CD4-positive, alpha-beta T cell treated with Interleukin-15 for 1 hour (primary cell): Measurements from ENCODE around the gene ATP1A1.

Source experiments
- DNase-seq: peaks from one replicate; pipeline ENCODE4 v3.0.0-alpha.2; 2020

ATP1A1 gene

DNA sequence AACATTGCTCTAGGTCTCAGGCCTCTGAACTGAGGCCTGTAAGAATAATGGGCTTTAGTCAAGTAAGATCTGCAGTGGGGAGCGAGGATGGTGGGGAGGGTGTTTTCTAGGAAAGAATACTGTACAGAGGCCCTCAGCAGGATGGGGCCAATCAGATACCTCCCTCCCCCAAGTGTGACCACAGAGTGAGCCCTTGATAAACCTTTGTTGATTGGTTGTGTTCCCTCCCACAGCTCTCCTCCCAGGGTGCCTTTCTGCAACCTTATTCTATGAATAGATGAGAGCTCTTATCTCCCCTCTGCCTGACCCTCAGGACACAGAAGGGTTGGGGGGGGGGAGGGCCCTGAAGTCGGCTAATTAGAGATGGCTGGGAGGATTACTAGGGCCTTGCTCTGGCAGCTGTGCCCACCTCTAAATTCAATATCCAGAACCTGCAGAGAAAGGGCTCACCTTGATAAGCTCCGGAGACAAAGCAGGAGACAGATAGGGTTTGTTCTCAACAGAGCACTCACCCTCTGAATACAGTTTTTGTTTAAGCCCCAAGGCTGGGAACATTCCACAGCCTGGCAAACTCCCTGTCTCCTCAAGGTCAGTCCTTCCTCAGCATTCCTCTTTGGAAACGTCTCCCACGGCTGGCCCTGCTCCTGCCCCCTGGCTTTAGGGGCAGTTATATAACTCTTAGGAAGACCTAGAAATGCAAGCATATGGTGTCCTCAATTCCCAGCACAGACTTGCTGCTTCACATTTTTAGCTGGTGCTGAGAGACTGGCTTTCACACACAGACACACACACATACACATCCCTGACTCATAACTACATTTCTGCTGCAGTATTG, 42.9 kb downstream of the ATP1A1 start:
- DNase-seq: no peak

GRCh38 chr1:116416854-116417513, 43.9 kb downstream of the ATP1A1 start:
- no peak for DNase-seq

DNA sequence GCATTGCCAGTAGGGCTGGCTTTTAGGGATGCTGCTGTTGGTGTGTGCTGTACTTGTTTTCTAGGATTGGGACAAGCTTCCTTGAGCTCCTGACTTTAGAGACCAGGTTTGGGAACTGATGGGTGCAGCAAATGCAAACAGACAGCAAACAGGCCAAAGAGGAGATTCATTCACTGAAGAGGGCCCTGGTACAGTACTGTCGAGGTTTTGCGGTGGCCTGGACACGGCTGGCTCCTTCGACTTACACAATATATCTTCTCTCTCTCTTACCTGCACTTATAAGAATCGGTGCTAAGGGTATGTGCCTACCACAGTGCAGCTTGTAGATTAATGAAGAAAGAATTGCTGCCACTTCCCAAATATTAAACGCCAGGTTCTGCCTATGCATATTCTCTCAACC, 44.6 kb downstream of the ATP1A1 start:
- no peak for DNase-seq

- DNase-seq: peak; percentile 85
Observed at GRCh38 chr1:116418091-116418830, 45.2 kb downstream of the ATP1A1 start.

DNA sequence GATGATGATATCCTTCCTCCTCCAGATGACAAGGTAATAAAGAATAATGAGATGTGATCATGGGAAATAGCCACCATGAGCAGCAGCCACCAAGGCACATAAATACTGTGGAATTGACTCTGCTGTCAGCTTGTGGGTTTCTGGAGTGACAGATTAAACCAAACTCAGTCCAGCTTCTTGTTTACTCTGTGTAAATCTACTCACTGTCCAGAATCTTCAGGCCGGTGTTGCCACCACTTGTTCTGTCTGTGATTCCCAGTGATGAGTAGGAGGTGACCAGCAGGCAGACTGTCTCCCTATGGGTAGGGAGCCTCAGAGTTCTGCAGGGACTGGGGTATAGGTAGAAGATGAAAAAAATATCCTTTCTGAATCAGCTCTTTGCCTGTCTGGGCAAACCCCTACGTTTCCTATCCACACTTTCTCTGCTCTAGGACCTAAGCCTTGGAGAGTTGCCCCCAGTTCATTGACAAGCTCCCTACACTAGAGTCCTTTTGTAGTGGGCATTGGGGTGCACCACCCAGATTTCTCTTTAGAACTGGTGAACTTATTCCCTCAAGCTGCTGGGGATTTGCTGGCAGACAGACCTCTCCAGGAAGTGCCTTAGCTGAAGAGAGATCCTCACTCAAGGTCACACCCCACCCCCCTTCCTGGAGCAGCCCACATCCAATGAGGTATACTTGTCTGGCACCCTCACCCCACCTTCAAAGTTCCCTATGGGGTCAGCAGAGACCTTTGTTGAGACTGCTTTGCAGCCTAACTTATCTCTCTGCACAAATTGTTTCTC, 47.6 kb downstream of the ATP1A1 start:
- DNase-seq: no peak

DNA sequence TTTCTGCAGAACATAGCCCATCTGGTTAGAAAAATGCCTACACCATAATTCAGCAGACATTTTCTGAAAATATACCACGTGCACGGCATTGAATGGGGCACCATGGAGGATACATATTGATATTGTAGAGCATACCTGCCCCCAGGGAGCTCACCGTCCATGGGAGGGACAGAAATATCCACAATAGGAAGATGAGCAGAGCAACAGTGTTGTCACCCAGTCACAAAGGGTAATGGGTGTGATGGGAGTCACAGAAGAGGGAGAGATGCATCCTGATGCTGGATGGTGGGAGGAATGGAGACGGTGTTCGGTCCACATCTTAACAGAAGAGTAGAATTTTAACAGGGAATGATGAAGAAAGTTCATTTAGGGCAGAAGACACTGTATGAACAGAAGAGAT, 51.4 kb downstream of the ATP1A1 start:
- DNase-seq: no peak

- no peak for DNase-seq
Observed at GRCh38 chr1:116424863-116425262, 51.8 kb downstream of the ATP1A1 start.

- DNase-seq: no peak
Observed at GRCh38 chr1:116425987-116426386, 52.9 kb downstream of the ATP1A1 start.

DNA sequence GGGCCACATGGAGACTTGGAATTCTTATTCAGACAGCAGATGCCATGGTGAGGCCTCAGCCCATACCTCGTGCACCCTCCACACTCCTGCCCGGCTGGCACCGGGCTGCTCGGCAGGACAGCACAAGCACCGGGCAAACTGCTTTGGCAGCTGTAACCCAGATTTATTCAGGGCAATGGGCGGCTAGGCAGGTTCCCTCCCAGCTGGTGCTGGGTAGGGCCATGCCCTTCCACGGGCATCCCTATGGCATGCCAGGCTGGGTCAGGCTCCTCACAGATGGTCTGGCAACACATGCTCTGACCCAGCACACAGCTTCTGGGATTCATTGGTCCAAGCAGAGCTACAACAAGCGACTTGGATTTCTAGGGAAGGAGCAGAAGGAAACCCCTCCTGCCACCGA, 53.4 kb downstream of the ATP1A1 start:
- DNase-seq: no peak

DNA sequence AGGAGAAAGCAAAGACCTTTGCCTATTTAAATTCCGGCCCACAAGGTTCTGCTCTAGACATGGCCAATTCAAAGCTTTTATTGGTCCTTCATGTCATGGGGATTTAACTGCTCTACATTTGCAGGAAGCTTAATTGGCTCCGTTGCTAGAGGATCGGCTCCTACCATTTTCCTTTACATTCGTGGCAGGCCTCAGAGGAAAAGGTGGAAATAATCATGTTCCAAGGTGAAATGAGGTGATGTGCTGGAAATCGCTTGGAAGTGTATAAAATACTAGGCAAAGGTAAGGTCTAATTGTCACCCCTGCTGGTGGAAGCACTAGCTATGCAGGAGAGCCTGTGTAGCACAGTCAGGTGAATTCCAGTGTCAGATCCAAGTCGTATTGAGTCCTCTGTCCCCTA, 55.5 kb downstream of the ATP1A1 start:
- DNase-seq: no peak

GRCh38 chr1:116429821-116430374, 56.9 kb downstream of the ATP1A1 start:
- DNase-seq: no peak

DNA sequence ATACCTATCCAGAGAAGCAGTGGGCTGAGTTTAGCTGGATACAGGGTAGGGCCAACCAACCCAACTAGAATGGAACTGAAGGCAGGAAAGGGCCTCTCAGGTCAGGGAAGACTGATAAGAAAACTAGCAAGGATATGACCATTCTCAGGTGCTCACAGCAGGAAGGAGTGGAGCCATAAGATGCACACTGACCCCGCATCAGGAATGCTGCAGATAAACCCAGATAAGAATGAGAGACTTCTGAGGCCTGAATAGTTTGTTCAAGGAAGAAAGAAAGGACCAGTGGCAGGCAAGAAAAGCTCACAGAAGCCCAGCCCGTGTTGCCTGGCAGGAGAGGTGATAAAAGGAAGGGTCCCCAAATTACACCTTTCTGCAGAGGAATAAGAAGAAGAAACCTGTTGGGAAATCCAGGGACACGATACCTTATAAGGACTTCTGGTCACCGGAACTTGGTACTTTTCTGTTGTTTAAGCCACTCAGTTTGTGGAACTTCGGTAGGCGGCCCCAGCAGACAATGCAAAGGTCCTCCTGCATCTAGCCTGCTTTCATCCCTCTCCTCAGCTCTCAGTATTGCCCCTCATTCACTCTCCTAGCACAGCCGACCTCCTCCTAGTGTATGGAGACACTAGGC, 58.9 kb downstream of the ATP1A1 start:
- no peak for DNase-seq

DNA sequence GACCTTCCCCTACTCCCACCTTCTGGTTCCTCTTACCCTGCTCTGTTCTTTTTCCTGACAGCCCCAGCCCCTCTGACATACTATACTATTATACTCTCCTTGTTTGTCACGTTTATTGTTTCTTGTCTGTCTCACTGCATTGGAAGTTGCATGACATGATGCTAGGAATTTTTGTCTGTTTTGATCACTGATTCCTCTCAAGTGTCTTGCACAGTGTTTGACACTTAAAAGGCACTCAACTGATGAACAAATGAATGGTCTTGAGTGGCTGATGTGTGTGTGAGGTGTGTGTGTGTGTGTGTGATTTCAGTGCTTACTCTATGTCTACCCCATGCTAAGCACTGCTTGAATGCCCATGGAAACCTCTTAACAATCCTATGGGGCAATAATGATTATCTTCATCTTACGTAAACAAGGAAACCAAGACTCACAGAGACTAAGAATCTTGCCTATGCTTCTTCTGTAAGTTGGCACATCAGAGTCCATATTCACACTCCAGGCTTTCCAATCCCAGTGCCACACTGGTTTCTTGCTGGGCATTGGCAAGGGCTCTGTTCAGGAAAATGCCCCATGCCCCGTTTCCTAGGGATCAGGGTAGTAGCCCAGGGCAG, 59.7 kb downstream of the ATP1A1 start:
- DNase-seq: no peak

- DNase-seq: no peak
Observed at GRCh38 chr1:116433275-116434257, 60.5 kb downstream of the ATP1A1 start.

GRCh38 chr1:116434849-116435248, 61.8 kb downstream of the ATP1A1 start:
- no peak for DNase-seq

GRCh38 chr1:116435806-116436610, 63.0 kb downstream of the ATP1A1 start:
- DNase-seq: no peak

GRCh38 chr1:116436611-116436970, 63.5 kb downstream of the ATP1A1 start:
- no peak for DNase-seq

DNA sequence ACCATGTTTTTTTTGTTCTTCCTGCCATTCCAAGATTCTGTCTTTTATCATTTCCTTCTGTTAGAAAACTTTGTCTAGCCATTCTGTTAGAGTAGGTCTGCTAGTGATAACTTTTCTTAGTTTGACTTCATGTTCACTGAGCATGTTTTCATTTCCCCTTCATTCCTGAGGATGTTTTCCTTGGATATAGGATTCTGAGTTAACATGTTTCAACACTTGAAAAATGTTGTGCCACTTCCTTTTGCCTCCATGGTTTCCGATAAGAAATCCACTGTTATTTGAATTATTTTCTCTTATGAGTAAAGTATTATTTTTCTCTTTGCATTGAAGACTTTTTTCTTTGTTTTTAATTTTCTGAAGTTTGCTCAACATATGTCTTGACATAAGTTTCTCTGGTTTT, 66.7 kb downstream of the ATP1A1 start:
- DNase-seq: no peak

DNA sequence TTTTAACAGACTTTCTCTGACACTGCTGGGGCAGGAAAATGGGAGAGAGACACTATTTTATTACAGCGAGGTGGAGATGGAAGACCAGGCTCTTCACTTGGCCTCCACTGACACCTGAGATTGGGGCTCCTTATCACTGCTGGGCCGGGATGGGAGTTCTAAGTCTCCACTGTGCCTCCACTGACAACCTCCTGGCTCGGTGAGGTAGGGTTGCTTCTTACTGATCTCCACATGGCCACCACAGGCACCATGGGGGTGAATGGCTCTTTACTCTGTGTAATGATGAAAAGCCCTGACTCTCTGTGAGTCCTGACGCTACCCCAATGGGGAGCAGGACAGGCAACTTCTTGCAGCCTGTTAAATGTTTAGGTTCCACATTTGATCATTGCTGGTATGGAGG, 67.7 kb downstream of the ATP1A1 start:
- no peak for DNase-seq

DNA sequence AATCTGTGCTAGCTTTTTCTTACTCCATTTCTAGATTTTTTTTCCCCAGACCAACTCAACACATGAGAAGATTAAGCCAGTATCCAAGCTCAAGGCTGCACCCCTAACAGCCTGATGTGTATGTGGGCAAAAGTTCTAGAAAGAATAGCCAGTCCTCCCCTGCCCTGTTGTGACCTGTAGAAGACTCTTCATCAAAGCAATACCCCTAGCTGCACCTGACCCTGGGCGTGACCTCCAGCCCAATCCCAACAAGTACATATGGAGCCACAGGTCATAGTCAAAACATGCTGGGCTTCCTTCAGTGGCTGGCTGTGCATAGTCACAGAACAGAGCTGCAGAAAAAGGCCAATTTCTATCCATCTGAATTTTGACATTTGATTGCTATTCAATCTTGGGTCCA, 72.5 kb downstream of the ATP1A1 start:
- DNase-seq: no peak
